Caco-2 (cell line): ENCODE data around the gene FOCAD. TPM values are rescaled to one million over a fixed set of nuclear protein-coding genes. Genes with fewer than 3 reads are reported as not detected.

Source experiments
- BruUV-seq: library from RNA; stranded (reverse); fragments of 400-500 nt; replicated peaks from 2 replicates; lab custom pipeline; 2021; lab: Mats Ljungman, UMichigan
- CTCF ChIA-PET: fragments of 300-600 bp; sonication (Branson Sonifier 250); formaldehyde crosslinking; loops from one replicate; lab custom pipeline; 2022; ENCODE audit warnings: antibody characterized with exemption; lab: Charles Lee
- POLR2A ChIA-PET: fragments of 300-600 bp; sonication (Branson Sonifier 250); formaldehyde crosslinking; loops from one replicate; lab custom pipeline; 2022; ENCODE audit warnings: antibody characterized with exemption; lab: Charles Lee
- DNase-seq, 2 experiments: peaks; one replicate each; pipeline versions ENCODE4 v3.0.0 to v3.0.0-alpha.2; 2020 to 2022
- H3K27me3 ChIP-seq: replicated peaks from 2 replicates; pipeline ENCODE4 v1.6.0; 2011; ENCODE audit warnings: low read length; ENCODE audit not compliant: control insufficient read depth, insufficient read depth
- H3K36me3 ChIP-seq: 2 replicates; pipeline ENCODE4 v1.5.1; 2011; ENCODE audit warnings: low read length; ENCODE audit not compliant: control insufficient read depth, insufficient read depth
- H3K4me1 ChIP-seq: fragments of 250-450 bp; sonication (Bioruptor Pico); 2 replicates; pipeline ENCODE4 v1.5.1; 2020; ENCODE audit warnings: mild to moderate bottlenecking
- H3K4me3 ChIP-seq: 2 replicates; pipeline ENCODE4 v1.5.1; 2011; ENCODE audit warnings: low read depth, mild to moderate bottlenecking, control low read depth, low read length
- H3K9me3 ChIP-seq: fragments of 250-450 bp; sonication (Bioruptor Pico); 2 replicates; pipeline ENCODE4 v1.5.1; 2020; ENCODE audit warnings: mild to moderate bottlenecking, moderate library complexity
- H3K27ac Mint-ChIP-seq: one replicate; pipeline ENCODE4 v1.8.0; 2022; ENCODE audit warnings: mixed read lengths; ENCODE audit not compliant: unreplicated experiment
- H3K27me3 Mint-ChIP-seq: one replicate; pipeline ENCODE4 v1.8.0; 2022; ENCODE audit warnings: mixed read lengths; ENCODE audit not compliant: insufficient read depth, unreplicated experiment
- H3K36me3 Mint-ChIP-seq: one replicate; pipeline ENCODE4 v1.8.0; 2022; ENCODE audit warnings: mild to moderate bottlenecking, mixed read lengths; ENCODE audit not compliant: insufficient read depth, unreplicated experiment
- H3K4me1 Mint-ChIP-seq: one replicate; pipeline ENCODE4 v1.8.0; 2022; ENCODE audit warnings: low read depth, mixed read lengths; ENCODE audit not compliant: unreplicated experiment
- H3K4me3 Mint-ChIP-seq: one replicate; pipeline ENCODE4 v1.8.0; 2022; ENCODE audit warnings: mild to moderate bottlenecking, moderate library complexity, mixed read lengths; ENCODE audit not compliant: unreplicated experiment
- H3K9me3 Mint-ChIP-seq: one replicate; pipeline ENCODE4 v1.8.0; 2022; ENCODE audit warnings: mixed read lengths; ENCODE audit not compliant: unreplicated experiment
- CTCF ChIP-seq, 2 experiments: fragments of 200-600 bp in 1 of 2; IDR thresholded peaks; 1 replicate in 1 of 2; 2 replicates in 1 of 2; pipeline versions ENCODE4 v1.5.1 to v1.8.0; 2011 to 2022; ENCODE audit warnings: antibody characterized with exemption in 1 of 2, control low read depth in 1 of 2, inconsistent platforms in 1 of 2, low read depth in 1 of 2, low read length in 1 of 2, mild to moderate bottlenecking in 1 of 2, moderate library complexity in 1 of 2; ENCODE audit not compliant: insufficient read depth in 1 of 2, severe bottlenecking in 1 of 2, unreplicated experiment in 1 of 2
- intact Hi-C: fragments of 100-400 bp; cut with micrococcal nuclease; formaldehyde crosslinking; loops from one replicate; pipeline ENCODE4 v1.10.0; 2022; ENCODE audit not compliant: unreplicated experiment
- total RNA-seq: library from RNA; stranded (reverse); gene quantifications from 2 replicates; pipeline ENCODE4 v1.2.3, GENCODE V29; 2022

FOCAD gene
- total RNA-seq, 1 experiment from 2014 or later: 20.4 TPM

GRCh38 chr9:21018177-21018576 is 334.1 kb downstream of the FOCAD start:
- Mint-ChIP-seq H3K9me3 (no peaks in the 10 kb centered on the region), H3K4me3 (no peak overlapping the region), H3K27me3 (no peaks in the 10 kb centered on the region), H3K4me1 (no peaks in the 10 kb centered on the region), H3K27ac (no peak overlapping the region), H3K36me3 (no peaks in the 10 kb centered on the region)
- ChIA-PET CTCF (no interaction called here), POLR2A (no interaction called here)
- Histone ChIP-seq H3K36me3 (no peaks in the 10 kb centered on the region), H3K27me3 (no peaks in the 10 kb centered on the region), H3K4me1 (no peaks in the 10 kb centered on the region), H3K4me3 (no peak overlapping the region), H3K9me3 (no peaks in the 10 kb centered on the region)
- no TSS peak for BruUV-seq
- DNase-seq: no peak
- intact Hi-C loops: no loop called here
- TF ChIP-seq CTCF (IDR thresholded peaks at IDR 0.05; ENCODE audit: insufficient read depth in 1 of 2, low read depth in 1 of 2, low read length in 1 of 2, severe bottlenecking in 1 of 2, unreplicated experiment in 1 of 2): no peak

GRCh38 chr9:21023861-21024260 is 339.8 kb downstream of the FOCAD start:
- Mint-ChIP-seq H3K9me3 (no peaks in the 10 kb centered on the region), H3K36me3 (no peaks in the 10 kb centered on the region), H3K27me3 (no peaks in the 10 kb centered on the region), H3K27ac (no peak overlapping the region), H3K4me3 (no peak overlapping the region), H3K4me1 (no peaks in the 10 kb centered on the region)
- CTCF ChIA-PET: no interaction called here
- Histone ChIP-seq H3K4me1 (no peaks in the 10 kb centered on the region), H3K9me3 (no peaks in the 10 kb centered on the region), H3K27me3 (no peaks in the 10 kb centered on the region), H3K4me3 (no peak overlapping the region), H3K36me3 (no peaks in the 10 kb centered on the region)
- POLR2A ChIA-PET: no interaction called here
- intact Hi-C loops: no loop called here
- DNase-seq: no peak
- no TSS peak for BruUV-seq
- no peak for TF ChIP-seq CTCF (IDR thresholded peaks at IDR 0.05; ENCODE audit: insufficient read depth in 1 of 2, low read depth in 1 of 2, low read length in 1 of 2, severe bottlenecking in 1 of 2, unreplicated experiment in 1 of 2)

GRCh38 chr9:21027295-21027694 is 343.2 kb downstream of the FOCAD start:
- no peaks in the 10 kb centered on the region for H3K4me1 Mint-ChIP-seq
- H3K36me3 Mint-ChIP-seq: no peaks in the 10 kb centered on the region
- no peaks in the 10 kb centered on the region for H3K27me3 Mint-ChIP-seq
- H3K9me3 Mint-ChIP-seq: no peaks in the 10 kb centered on the region
- POLR2A ChIA-PET: no interaction called here
- BruUV-seq: no TSS peak
- CTCF ChIA-PET: no interaction called here
- H3K9me3 ChIP-seq: no peaks in the 10 kb centered on the region
- no peak for TF ChIP-seq CTCF (IDR thresholded peaks at IDR 0.05; ENCODE audit: insufficient read depth in 1 of 2, low read depth in 1 of 2, low read length in 1 of 2, severe bottlenecking in 1 of 2, unreplicated experiment in 1 of 2)
- H3K4me1 ChIP-seq: no peaks in the 10 kb centered on the region
- DNase-seq: no peak
- H3K4me3 ChIP-seq: no peak overlapping the region
- H3K36me3 ChIP-seq: no peaks in the 10 kb centered on the region
- H3K4me3 Mint-ChIP-seq: no peak overlapping the region
- intact Hi-C loops: no loop called here
- no peak overlapping the region for H3K27ac Mint-ChIP-seq
- no peaks in the 10 kb centered on the region for H3K27me3 ChIP-seq
